ENCODE measurements around the gene GHRL.

GHRL gene

DNA sequence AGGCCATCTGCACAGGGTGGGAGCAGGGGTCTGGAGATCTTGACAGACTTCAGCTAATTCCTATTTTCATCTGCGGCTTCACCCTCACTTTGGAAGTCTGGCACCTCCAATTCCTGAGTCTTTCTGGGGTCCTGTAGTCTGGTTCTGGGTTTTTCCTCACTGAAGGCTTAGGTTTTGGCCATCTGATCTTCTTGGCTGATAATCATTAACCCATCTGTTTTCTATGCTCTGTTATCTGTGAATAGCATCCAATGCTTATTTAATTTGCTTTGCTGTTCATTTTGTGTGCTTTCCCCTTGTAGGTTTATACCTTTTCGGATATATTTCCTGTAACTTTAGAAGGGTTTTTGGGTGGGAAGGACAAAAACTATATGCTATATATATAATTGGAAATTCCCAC is 26.9 kb downstream of the GHRL start:
- no peak overlapping the region for H3K4me3 ChIP-seq (ENCODE audit: low read depth, low read length)
- no peak for DNase-seq (ENCODE audit: low read depth)
- in situ Hi-C loops (cut with HindIII; ENCODE audit: low sequenced_read_pairs) = no loop called here
- TF ChIP-seq, protein P1, sequence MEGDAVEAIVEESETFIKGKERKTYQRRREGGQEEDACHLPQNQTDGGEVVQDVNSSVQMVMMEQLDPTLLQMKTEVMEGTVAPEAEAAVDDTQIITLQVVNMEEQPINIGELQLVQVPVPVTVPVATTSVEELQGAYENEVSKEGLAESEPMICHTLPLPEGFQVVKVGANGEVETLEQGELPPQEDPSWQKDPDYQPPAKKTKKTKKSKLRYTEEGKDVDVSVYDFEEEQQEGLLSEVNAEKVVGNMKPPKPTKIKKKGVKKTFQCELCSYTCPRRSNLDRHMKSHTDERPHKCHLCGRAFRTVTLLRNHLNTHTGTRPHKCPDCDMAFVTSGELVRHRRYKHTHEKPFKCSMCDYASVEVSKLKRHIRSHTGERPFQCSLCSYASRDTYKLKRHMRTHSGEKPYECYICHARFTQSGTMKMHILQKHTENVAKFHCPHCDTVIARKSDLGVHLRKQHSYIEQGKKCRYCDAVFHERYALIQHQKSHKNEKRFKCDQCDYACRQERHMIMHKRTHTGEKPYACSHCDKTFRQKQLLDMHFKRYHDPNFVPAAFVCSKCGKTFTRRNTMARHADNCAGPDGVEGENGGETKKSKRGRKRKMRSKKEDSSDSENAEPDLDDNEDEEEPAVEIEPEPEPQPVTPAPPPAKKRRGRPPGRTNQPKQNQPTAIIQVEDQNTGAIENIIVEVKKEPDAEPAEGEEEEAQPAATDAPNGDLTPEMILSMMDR (IDR thresholded peaks at IDR 0.05; ENCODE audit: low read depth, low read length, missing control alignments) = no peak

DNA sequence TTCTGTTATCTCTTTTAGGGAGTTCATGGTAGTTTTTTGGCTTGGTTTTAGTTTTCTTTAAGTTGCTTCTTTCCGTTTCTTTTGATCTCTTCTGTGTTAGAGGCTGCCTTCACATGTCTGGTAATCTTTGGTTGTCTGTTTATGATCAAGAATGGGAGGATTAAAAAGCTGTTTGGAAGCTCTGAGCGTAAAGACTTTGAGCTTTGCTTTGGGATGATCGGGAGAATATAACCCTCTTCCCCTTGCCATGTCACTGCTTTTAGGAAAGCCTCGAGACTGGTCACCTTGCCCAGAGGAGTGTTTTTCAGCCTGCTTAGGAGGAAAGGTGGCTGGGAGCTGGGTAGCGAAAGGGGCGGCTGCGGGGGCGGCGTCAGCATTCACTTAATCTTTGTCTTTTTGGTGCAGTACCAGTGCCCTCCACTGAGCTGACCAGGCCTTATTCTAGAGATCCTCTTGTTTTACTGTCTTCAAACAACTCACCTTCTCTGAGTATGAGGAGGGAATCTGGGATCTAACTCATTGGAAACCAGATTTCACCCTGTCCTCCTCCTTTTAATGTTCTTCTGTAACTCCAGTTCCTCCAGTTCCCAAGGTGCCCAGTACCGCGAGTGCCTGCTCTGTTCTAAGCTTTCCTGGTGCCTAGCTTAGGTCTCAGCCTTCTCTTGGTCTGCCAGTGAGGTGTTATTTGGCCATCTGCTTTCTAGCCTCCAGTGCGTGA is 28.9 kb downstream of the GHRL start:
- no peak for DNase-seq (ENCODE audit: low read depth)
- TF ChIP-seq, protein P1 (IDR thresholded peaks at IDR 0.05; ENCODE audit: low read depth, low read length, missing control alignments) = peak; percentile 59
- in situ Hi-C loops (cut with HindIII; ENCODE audit: low sequenced_read_pairs) = loop anchor here (5.0 kb wide), 1 partner anchor 72 kb away; no protein-coding TSS in a partner anchor
- no peak overlapping the region for H3K4me3 ChIP-seq (ENCODE audit: low read depth, low read length)

DNA sequence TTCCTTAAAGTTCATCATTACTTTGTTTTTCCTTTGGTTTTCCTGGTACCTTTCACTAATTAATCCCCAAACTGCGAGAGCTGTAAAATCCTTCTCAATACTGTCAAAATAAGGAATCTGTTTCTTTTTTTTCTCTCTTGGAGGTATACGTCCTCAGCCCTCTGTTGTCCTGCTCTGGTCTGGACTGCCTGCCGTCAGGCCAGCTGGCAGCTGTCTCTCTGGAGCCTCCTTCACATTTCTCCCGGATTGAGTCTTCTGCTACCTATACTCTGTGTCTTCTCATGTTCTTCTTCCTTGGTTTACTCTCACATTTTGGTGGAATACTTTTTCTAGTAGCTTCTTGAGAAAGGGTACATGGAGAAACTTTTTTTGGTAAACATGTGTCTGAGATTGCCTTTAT is 30.7 kb downstream of the GHRL start:
- TF ChIP-seq, protein P1 (IDR thresholded peaks at IDR 0.05; ENCODE audit: low read depth, low read length, missing control alignments) = no peak
- no peak overlapping the region for H3K4me3 ChIP-seq (ENCODE audit: low read depth, low read length)
- no peak for DNase-seq (ENCODE audit: low read depth)
- in situ Hi-C loops (cut with HindIII; ENCODE audit: low sequenced_read_pairs) = loop anchor here (5.0 kb wide), 1 partner anchor 70 kb away; no protein-coding TSS in a partner anchor

DNA sequence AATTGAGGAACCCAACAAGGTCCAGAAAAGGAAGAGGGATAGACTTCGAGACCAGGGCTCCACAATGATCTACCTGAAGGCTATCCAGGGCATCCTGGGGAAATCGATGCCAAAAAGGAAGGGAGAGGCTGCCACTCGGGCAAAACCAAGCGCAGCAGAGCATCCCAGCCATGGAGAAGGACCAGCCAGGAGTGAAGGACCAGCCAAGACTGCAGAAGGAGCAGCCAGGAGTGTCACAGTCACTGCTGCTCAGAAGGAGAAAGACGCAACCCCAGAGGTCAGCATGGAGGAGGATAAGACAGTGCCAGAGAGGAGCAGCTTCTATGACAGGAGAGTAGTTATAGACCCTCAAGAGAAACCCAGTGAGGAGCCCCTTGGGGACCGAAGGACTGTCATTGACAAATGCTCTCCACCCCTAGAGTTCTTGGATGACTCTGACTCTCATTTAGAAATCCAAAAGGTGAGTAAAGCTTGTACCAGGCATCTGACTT is 32.5 kb downstream of the GHRL start:
- in situ Hi-C loops (cut with HindIII; ENCODE audit: low sequenced_read_pairs) = loop anchor here (5.0 kb wide), 1 partner anchor 68 kb away; no protein-coding TSS in a partner anchor
- TF ChIP-seq, protein P1 (IDR thresholded peaks at IDR 0.05; ENCODE audit: low read depth, low read length, missing control alignments) = no peak
- H3K4me3 ChIP-seq (ENCODE audit: low read depth, low read length) = no peak overlapping the region
- DNase-seq (ENCODE audit: low read depth) = no peak

DNA sequence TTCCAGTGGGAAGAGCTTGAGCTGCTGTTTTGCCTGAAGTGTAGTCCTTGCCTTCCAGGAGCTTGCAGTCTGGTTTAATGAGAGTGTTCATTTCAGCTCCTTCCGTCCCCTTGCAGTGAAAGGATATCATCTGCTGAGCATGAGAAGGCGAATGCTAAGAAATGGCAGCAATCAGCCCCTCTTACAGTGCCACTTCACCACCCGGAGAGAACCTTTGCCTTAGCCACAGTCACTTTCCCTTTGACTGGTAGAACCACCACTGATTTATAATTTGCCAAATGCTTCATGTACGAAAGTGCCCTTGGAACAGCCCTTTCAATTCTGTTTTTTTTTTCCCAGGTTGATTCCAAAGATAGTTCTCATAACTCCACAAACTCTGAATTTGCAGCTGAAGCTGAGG is 32.9 kb downstream of the GHRL start:
- TF ChIP-seq, protein P1 (IDR thresholded peaks at IDR 0.05; ENCODE audit: low read depth, low read length, missing control alignments) = no peak
- H3K4me3 ChIP-seq (ENCODE audit: low read depth, low read length) = no peak overlapping the region
- in situ Hi-C loops (cut with HindIII; ENCODE audit: low sequenced_read_pairs) = loop anchor here (5.0 kb wide), 1 partner anchor 67 kb away; no protein-coding TSS in a partner anchor
- DNase-seq (ENCODE audit: low read depth) = no peak

DNA sequence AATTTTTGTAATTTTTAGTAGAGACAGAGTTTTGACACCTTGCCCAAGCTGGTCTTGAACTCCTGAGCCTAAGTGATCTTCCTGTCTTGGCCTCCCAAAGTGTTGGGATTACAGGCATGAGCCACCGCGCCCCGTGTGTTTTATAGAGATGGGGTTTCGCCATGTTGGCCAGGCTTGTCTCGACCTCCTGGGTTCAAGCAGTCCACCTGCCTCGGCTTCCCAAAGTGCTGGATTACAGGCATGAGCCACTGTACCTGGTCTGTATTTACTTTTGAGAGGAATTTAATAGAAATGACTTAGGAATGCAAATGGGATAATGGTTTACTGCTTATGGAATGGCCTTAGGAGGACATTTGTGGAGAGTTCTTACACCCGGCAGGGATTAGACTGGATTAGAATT is 33.7 kb downstream of the GHRL start:
- in situ Hi-C loops (cut with HindIII; ENCODE audit: low sequenced_read_pairs) = no loop called here
- DNase-seq (ENCODE audit: low read depth) = no peak

More for the DNA sequence above, 33.7 kb downstream of the GHRL start:
- H3K4me3 ChIP-seq (ENCODE audit: low read depth, low read length) = no peak overlapping the region
- TF ChIP-seq, protein P1 (IDR thresholded peaks at IDR 0.05; ENCODE audit: low read depth, low read length, missing control alignments) = no peak

Measured in astrocyte of the cerebellum (primary cell).